Astrocyte (in vitro differentiated cells and primary cell): ENCODE results near the gene RTTN. TPM values are rescaled to one million over a fixed set of nuclear protein-coding genes. Genes with fewer than 3 reads are reported as not detected.

Experiments
- DNase-seq: peaks from one replicate; pipeline ENCODE4 v3.0.0-alpha.2; 2010; ENCODE audit warnings: low read depth
- FAIRE-seq: peaks from 2 replicates; lab custom pipeline; 2011; peaks lifted over from hg19 to GRCh38; lab: Jason Lieb, UNC
- H2AFZ ChIP-seq: 2 replicates; pipeline ENCODE4 v1.6.0; 2012; ENCODE audit warnings: low read depth, low read length, inconsistent platforms
- H3K27ac ChIP-seq: 2 replicates; pipeline ENCODE4 v1.5.1; 2011; ENCODE audit warnings: low read depth, low read length, inconsistent platforms
- H3K27me3 ChIP-seq: 2 replicates; pipeline ENCODE4 v1.6.0; 2011; ENCODE audit warnings: low read length, inconsistent platforms; ENCODE audit not compliant: insufficient read depth
- H3K36me3 ChIP-seq: 2 replicates; pipeline ENCODE4 v1.5.1; 2011; ENCODE audit warnings: low read length, inconsistent platforms; ENCODE audit not compliant: insufficient read depth
- H3K4me1 ChIP-seq: 2 replicates; pipeline ENCODE4 v1.5.1; 2011; ENCODE audit warnings: low read length, inconsistent platforms; ENCODE audit not compliant: insufficient read depth
- H3K4me2 ChIP-seq: 2 replicates; pipeline ENCODE4 v1.6.0; 2012; ENCODE audit warnings: low read length, inconsistent platforms
- H3K4me3 ChIP-seq: 2 replicates; pipeline ENCODE4 v1.5.1; 2011; ENCODE audit warnings: low read depth, mild to moderate bottlenecking, low read length, inconsistent platforms; ENCODE audit not compliant: insufficient read depth
- H3K79me2 ChIP-seq: 2 replicates; pipeline ENCODE4 v1.6.0; 2012; ENCODE audit warnings: mild to moderate bottlenecking, low read length, inconsistent platforms; ENCODE audit not compliant: insufficient read depth
- H3K9ac ChIP-seq: 2 replicates; pipeline ENCODE4 v1.6.0; 2012; ENCODE audit warnings: mild to moderate bottlenecking, low read length, inconsistent platforms
- H3K9me3 ChIP-seq: 2 replicates; pipeline ENCODE4 v1.5.1; 2012; ENCODE audit warnings: low read depth, mild to moderate bottlenecking, low read length, inconsistent platforms; ENCODE audit not compliant: insufficient read depth
- H4K20me1 ChIP-seq: 2 replicates; pipeline ENCODE4 v1.6.0; 2012; ENCODE audit warnings: low read length, inconsistent platforms; ENCODE audit not compliant: insufficient read depth
- H3K27ac Mint-ChIP-seq: one replicate; pipeline ENCODE4 v1.8.0; 2021; ENCODE audit warnings: mild to moderate bottlenecking, mixed read lengths; ENCODE audit not compliant: unreplicated experiment
- H3K27me3 Mint-ChIP-seq: one replicate; pipeline ENCODE4 v1.8.0; 2021; ENCODE audit warnings: low read depth, mixed read lengths; ENCODE audit not compliant: unreplicated experiment
- H3K36me3 Mint-ChIP-seq: one replicate; pipeline ENCODE4 v1.8.0; 2021; ENCODE audit warnings: low read depth, mixed read lengths; ENCODE audit not compliant: unreplicated experiment
- H3K4me1 Mint-ChIP-seq: one replicate; pipeline ENCODE4 v1.8.0; 2021; ENCODE audit warnings: low read depth, mixed read lengths; ENCODE audit not compliant: unreplicated experiment
- H3K4me3 Mint-ChIP-seq: one replicate; pipeline ENCODE4 v1.8.0; 2021; ENCODE audit warnings: mild to moderate bottlenecking, moderate library complexity, mixed read lengths; ENCODE audit not compliant: unreplicated experiment
- H3K9me3 Mint-ChIP-seq: one replicate; pipeline ENCODE4 v1.8.0; 2021; ENCODE audit warnings: mild to moderate bottlenecking, mixed read lengths; ENCODE audit not compliant: unreplicated experiment
- CTCF ChIP-seq: IDR thresholded peaks from 2 replicates; pipeline ENCODE4 v1.5.1; 2011; ENCODE audit warnings: low read depth, mild to moderate bottlenecking, inconsistent platforms, low read length, moderate library complexity; ENCODE audit not compliant: insufficient read depth
- EZH2 ChIP-seq: IDR thresholded peaks from 2 replicates; pipeline ENCODE4 v1.6.1; 2012; ENCODE audit warnings: mild to moderate bottlenecking, low read length, inconsistent platforms; ENCODE audit not compliant: insufficient read depth
- total RNA-seq: library from RNA; stranded (reverse); gene quantifications from 2 replicates; pipeline ENCODE4 v1.2.1, GENCODE V29; 2021

RTTN gene
- total RNA-seq, 1 donor from 2014 or later: 6.3 TPM

GRCh38 chr18:70172225-70172624, 33.3 kb downstream of the RTTN start:
- no peaks in the 10 kb centered on the region for H3K4me1 ChIP-seq
- H3K9me3 ChIP-seq: no peaks in the 10 kb centered on the region
- no peaks in the 10 kb centered on the region for H3K36me3 ChIP-seq
- no peak overlapping the region for H3K4me2 ChIP-seq
- Mint-ChIP-seq H3K4me3 (no peak overlapping the region), H3K36me3 (no peaks in the 10 kb centered on the region), H3K27me3 (no peaks in the 10 kb centered on the region), H3K4me1 (no peaks in the 10 kb centered on the region), H3K9me3 (no peaks in the 10 kb centered on the region), H3K27ac (no peak overlapping the region)
- DNase-seq (no peak), FAIRE-seq (peak; percentile 17)
- no peak overlapping the region for H3K9ac ChIP-seq
- no peak overlapping the region for H2AFZ ChIP-seq
- H3K27me3 ChIP-seq: no peaks in the 10 kb centered on the region
- H4K20me1 ChIP-seq: no peaks in the 10 kb centered on the region
- H3K4me3 ChIP-seq: no peak overlapping the region
- H3K27ac ChIP-seq: no peak overlapping the region
- TF ChIP-seq CTCF: peak; percentile 43
- TF ChIP-seq EZH2: no peak
- no peaks in the 10 kb centered on the region for H3K79me2 ChIP-seq

- no peaks in the 10 kb centered on the region for H3K79me2 ChIP-seq
- H3K9me3 ChIP-seq: no peaks in the 10 kb centered on the region
- no peaks in the 10 kb centered on the region for H3K36me3 Mint-ChIP-seq
- no peaks in the 10 kb centered on the region for H3K36me3 ChIP-seq
- no peak for DNase-seq
- H3K4me2 ChIP-seq: no peak overlapping the region
- H4K20me1 ChIP-seq: no peaks in the 10 kb centered on the region
- H3K4me3 ChIP-seq: no peak overlapping the region
- no peaks in the 10 kb centered on the region for H3K4me1 ChIP-seq
- H3K27me3 ChIP-seq: no peaks in the 10 kb centered on the region
- H3K9me3 Mint-ChIP-seq: no peaks in the 10 kb centered on the region
- no peaks in the 10 kb centered on the region for H3K27me3 Mint-ChIP-seq
- no peak for FAIRE-seq
- H3K4me1 Mint-ChIP-seq: no peaks in the 10 kb centered on the region
- TF ChIP-seq EZH2 (no peak), CTCF (no peak)
- H3K27ac Mint-ChIP-seq: no peak overlapping the region
- H2AFZ ChIP-seq: no peak overlapping the region
- H3K27ac ChIP-seq: no peak overlapping the region
- H3K9ac ChIP-seq: no peak overlapping the region
- no peak overlapping the region for H3K4me3 Mint-ChIP-seq
Measured at GRCh38 chr18:70169747-70170146, 35.7 kb downstream of the RTTN start.

DNA sequence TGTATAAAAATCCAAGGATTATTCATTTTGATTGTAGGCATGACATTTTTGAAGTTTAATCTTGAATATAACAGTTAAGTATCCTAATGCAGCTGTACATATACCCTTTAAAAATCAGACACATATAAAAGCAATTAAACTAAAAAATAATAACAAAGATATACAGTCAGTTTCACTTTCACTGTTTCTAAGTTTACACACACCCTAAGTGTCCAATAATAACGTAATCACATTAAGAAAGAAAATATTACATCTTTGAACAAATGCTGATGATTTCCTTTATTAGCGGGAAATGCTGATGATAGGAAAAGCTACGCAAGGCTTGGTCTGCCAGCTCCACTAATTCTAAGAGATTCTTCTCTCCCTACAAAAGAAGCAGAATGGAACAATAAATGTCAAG, 38.8 kb downstream of the RTTN start:
- no peaks in the 10 kb centered on the region for H3K27me3 ChIP-seq
- H2AFZ ChIP-seq: no peak overlapping the region
- H3K27ac Mint-ChIP-seq: no peak overlapping the region
- H4K20me1 ChIP-seq: no peaks in the 10 kb centered on the region
- no peaks in the 10 kb centered on the region for H3K9me3 ChIP-seq
- no peaks in the 10 kb centered on the region for H3K36me3 ChIP-seq
- FAIRE-seq: no peak
- no peak overlapping the region for H3K4me3 ChIP-seq
- no peaks in the 10 kb centered on the region for H3K79me2 ChIP-seq
- DNase-seq: no peak
- peaks cover 3% of the 10 kb centered on the region for H3K9me3 Mint-ChIP-seq
- H3K4me1 Mint-ChIP-seq: no peaks in the 10 kb centered on the region
- H3K27ac ChIP-seq: no peak overlapping the region
- no peak overlapping the region for H3K4me3 Mint-ChIP-seq
- H3K9ac ChIP-seq: no peak overlapping the region
- H3K4me2 ChIP-seq: no peak overlapping the region
- H3K36me3 Mint-ChIP-seq: peaks cover 7% of the 10 kb centered on the region
- no peaks in the 10 kb centered on the region for H3K4me1 ChIP-seq
- TF ChIP-seq CTCF (no peak), EZH2 (no peak)
- no peaks in the 10 kb centered on the region for H3K27me3 Mint-ChIP-seq
